Esophagus muscularis mucosa (tissue), 4 donors: ENCODE results near the gene PPP1R1B. TPM values are rescaled to one million over a fixed set of nuclear protein-coding genes. Genes with fewer than 3 reads are reported as not detected.

ENCODE experiments used
- DNase-seq: peaks from one replicate; pipeline ENCODE4 v3.0.0-alpha.2; 2017; ENCODE audit errors: extremely low spot score
- H3K27ac ChIP-seq, 4 donors: fragments of 200-600 bp; sonication (generic); replicated peaks in 1 of 4; 1 replicate in 3 of 4; 2 replicates in 1 of 4; pipeline ENCODE4 v1.5.1; 2016 to 2019; ENCODE audit warnings: mild to moderate bottlenecking in 1 of 4
- H3K27me3 ChIP-seq, 4 donors: fragments of 200-600 bp; sonication (generic); one replicate each; pipeline versions ENCODE4 v1.5.1 to v1.6.0; 2016 to 2019
- H3K36me3 ChIP-seq, 4 donors: fragments of 200-600 bp; sonication (generic); one replicate each; pipeline ENCODE4 v1.5.1; 2016 to 2019
- H3K4me1 ChIP-seq, 4 donors: fragments of 200-600 bp; sonication (generic); one replicate each; pipeline ENCODE4 v1.5.1; 2016 to 2019
- H3K4me3 ChIP-seq, 4 donors: fragments of 200-600 bp; sonication (generic); 1 replicate in 2 of 4; 2 replicates in 2 of 4; pipeline ENCODE4 v1.5.1; 2016 to 2019; ENCODE audit warnings: mild to moderate bottlenecking in 4 of 4, moderate library complexity in 1 of 4
- H3K9me3 ChIP-seq, 4 donors: fragments of 200-600 bp; sonication (generic); 1 replicate in 3 of 4; 2 replicates in 1 of 4; pipeline ENCODE4 v1.5.1; 2016 to 2019
- EP300 ChIP-seq: sonication (generic); formaldehyde crosslinking; IDR thresholded peaks from one replicate; pipeline ENCODE4 v1.6.1; 2017; ENCODE audit warnings: antibody characterized with exemption
- POLR2A ChIP-seq: fragments of 450-650 bp; IDR thresholded peaks from one replicate; pipeline ENCODE4 v1.6.1; 2017; ENCODE audit warnings: antibody characterized with exemption, moderate library complexity, mild to moderate bottlenecking, low read depth
- POLR2AphosphoS5 ChIP-seq, 2 donors: sonication (generic); formaldehyde crosslinking; IDR thresholded peaks; one replicate each; pipeline ENCODE4 v1.6.1; 2017; ENCODE audit warnings: antibody characterized with exemption in 2 of 2
- whole genome bisulfite sequencing: methylation state at CpG from one replicate; pipeline ENCODE4 v1.1.5; 2018; 5-methylcytosine and 5-hydroxymethylcytosine counted together
- intact Hi-C: fragments of 100-400 bp; cut with DNase I; formaldehyde crosslinking; loops from one replicate; pipeline ENCODE4 v1.15.1; 2023
- total RNA-seq, 4 donors: library from RNA; depleted of rRNA; stranded (reverse); fragments of >200 nt; gene quantifications; one replicate each; pipeline versions ENCODE4 v1.1.0 to v1.2.1, GENCODE V29; 2016
- TF ChIP-seq, protein P1 (sequence below), 3 experiments: fragments of 200-600 bp in 2 of 3; fragments of 450-650 bp in 1 of 3; sonication (generic) in 2 of 3; IDR thresholded peaks; one replicate each; pipeline ENCODE4 v1.5.1; 2017 to 2019; ENCODE audit warnings: antibody characterized with exemption in 3 of 3, mild to moderate bottlenecking in 2 of 3, moderate library complexity in 1 of 3

PPP1R1B gene
- total RNA-seq, 4 donors from 2014 or later, result 4.9 to 14.8 (median 9.8) TPM

DNA sequence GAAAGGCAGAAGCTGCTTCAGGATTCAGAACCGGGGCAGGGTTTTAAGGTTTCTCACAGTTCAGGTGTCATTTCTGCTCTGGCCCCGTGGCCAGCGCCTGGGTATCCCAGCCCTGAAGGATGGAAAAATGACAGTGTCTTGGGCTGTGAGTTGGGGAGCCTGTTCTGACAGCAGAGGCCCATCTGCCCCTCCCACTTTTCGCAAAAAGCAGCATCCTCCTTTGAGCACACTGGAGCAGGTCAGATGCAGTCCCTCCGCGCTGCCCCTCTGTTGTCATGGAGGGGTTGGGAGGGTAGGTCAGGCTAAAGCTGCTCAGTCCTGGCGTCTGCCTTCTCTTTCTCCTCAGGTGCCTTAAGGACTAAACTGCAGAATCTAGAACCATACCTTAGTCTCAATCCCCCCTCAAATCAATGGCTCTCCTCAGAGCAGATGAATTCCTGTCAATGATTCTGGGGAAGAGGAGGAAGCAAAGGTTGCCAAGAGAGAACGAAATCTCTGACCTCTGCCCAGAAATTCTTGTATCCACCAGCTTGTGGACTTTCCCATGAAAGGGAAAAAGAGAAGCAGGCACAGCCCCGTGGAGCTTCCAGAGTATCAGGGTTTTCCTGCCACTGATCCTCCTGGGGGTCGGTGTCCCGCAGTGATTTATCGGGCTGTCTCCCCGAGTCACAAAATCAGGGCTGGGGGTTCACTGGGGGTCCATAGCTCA lies 26.3 kb upstream of the PPP1R1B start:
- DNase-seq, result no peak
- H3K27ac ChIP-seq, result no peak overlapping the region
- no peak overlapping the region for H3K4me3 ChIP-seq
- 9% methylated on average over 3 of the region's 13 CpGs for WGBS
- intact Hi-C loops, result no loop called here
- no peaks in the 10 kb centered on the region for H3K36me3 ChIP-seq
- peaks cover 4 to 100% (median 95%) of the 10 kb centered on the region in 4 donors for H3K27me3 ChIP-seq
- TF ChIP-seq, protein P1, sequence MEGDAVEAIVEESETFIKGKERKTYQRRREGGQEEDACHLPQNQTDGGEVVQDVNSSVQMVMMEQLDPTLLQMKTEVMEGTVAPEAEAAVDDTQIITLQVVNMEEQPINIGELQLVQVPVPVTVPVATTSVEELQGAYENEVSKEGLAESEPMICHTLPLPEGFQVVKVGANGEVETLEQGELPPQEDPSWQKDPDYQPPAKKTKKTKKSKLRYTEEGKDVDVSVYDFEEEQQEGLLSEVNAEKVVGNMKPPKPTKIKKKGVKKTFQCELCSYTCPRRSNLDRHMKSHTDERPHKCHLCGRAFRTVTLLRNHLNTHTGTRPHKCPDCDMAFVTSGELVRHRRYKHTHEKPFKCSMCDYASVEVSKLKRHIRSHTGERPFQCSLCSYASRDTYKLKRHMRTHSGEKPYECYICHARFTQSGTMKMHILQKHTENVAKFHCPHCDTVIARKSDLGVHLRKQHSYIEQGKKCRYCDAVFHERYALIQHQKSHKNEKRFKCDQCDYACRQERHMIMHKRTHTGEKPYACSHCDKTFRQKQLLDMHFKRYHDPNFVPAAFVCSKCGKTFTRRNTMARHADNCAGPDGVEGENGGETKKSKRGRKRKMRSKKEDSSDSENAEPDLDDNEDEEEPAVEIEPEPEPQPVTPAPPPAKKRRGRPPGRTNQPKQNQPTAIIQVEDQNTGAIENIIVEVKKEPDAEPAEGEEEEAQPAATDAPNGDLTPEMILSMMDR (IDR thresholded peaks at IDR 0.05), result no peak
- TF ChIP-seq EP300 (no peak), POLR2A (no peak), POLR2AphosphoS5 (IDR thresholded peaks at IDR 0.05) (no peak)
- H3K9me3 ChIP-seq, result no peaks in the 10 kb centered on the region
- peaks cover 30 to 56% (median 46%) of the 10 kb centered on the region in 4 donors for H3K4me1 ChIP-seq

DNA sequence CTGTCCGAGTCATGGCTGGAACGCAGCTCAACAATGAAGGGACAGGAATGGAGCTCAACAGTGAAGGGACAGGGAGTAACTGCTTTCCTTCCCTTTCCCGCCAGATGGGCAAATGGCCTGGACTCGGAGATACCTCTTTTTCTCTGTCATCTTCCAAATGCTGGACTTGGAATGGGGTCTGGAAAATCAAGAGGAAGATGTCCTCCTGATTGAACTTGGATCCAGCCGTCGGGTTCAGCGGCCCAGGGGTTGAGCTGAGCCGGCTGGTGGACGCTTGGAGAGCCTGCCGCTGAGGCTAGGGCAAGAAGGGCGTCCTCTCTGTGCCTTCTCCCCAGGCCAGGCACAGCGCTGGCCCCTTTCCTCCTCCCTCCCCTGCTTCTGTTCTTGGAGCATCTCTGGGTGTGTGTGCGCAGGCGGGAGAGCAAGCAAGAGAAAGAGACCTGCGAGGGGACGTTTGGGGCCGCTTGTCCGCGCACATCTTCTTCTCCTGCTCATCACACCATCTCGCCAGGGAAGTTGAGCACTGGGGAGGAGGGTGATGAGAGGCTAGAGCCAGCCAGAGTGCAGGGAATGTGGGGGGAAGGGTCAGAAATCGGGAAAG lies 25.7 kb upstream of the PPP1R1B start:
- peaks cover 5 to 100% (median 96%) of the 10 kb centered on the region in 4 donors for H3K27me3 ChIP-seq
- H3K36me3 ChIP-seq, result no peaks in the 10 kb centered on the region
- H3K4me1 ChIP-seq, result peaks cover 36 to 62% (median 52%) of the 10 kb centered on the region in 4 donors

DNA sequence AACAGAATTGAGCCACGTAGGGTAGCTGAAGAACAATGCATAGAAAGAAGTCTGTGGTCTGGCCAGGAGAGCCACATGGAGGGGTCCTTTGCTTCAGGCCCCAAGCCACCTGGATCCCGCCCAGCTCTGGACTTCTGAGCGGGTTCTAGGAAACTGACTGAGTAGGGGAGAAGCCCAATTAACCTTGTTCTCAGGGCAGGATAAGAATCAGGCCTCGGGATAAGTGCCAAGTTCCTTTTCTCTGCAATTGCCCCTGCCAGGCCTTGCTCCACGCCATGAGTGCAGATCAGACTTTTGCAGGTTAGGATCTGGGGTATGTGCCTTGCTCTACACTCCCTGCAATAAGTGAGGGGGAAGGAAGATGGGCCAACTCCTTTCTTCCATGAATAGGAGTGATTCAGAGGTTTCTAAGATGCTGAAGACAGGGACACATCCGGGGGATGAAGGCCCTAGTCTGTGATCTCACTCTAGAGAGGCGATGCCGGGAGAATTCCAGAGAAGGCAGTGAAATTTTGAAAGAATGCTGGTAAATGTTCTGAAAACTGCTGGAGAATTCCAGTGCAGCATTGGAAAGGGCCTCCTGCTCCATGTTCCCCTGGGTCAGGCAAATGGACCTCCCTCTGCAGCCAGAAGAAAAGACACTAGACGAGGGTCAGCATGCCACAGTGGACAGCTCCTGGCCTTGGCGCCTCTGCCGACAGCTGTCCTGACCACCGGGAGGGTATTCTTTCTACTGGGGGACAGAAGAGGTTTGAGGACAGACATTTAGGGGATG lies 24.8 kb upstream of the PPP1R1B start:
- TF ChIP-seq POLR2AphosphoS5 (IDR thresholded peaks at IDR 0.05), result no peak
- TF ChIP-seq, protein P1 (IDR thresholded peaks at IDR 0.05), result no peak
- no peak for TF ChIP-seq POLR2A
- TF ChIP-seq EP300, result no peak

More for the DNA sequence above, 25.7 kb upstream of the PPP1R1B start:
- no peak for DNase-seq
- intact Hi-C loops, result no loop called here
- H3K4me3 ChIP-seq, result no peak overlapping the region
- no peaks in the 10 kb centered on the region for H3K9me3 ChIP-seq
- WGBS, result 17% methylated on average over 13 of the region's 21 CpGs
- H3K27ac ChIP-seq, result no peak overlapping the region
- TF ChIP-seq EP300 (no peak), POLR2A (no peak), POLR2AphosphoS5 (IDR thresholded peaks at IDR 0.05) (no peak)
- TF ChIP-seq, protein P1 (IDR thresholded peaks at IDR 0.05), result no peak

DNA sequence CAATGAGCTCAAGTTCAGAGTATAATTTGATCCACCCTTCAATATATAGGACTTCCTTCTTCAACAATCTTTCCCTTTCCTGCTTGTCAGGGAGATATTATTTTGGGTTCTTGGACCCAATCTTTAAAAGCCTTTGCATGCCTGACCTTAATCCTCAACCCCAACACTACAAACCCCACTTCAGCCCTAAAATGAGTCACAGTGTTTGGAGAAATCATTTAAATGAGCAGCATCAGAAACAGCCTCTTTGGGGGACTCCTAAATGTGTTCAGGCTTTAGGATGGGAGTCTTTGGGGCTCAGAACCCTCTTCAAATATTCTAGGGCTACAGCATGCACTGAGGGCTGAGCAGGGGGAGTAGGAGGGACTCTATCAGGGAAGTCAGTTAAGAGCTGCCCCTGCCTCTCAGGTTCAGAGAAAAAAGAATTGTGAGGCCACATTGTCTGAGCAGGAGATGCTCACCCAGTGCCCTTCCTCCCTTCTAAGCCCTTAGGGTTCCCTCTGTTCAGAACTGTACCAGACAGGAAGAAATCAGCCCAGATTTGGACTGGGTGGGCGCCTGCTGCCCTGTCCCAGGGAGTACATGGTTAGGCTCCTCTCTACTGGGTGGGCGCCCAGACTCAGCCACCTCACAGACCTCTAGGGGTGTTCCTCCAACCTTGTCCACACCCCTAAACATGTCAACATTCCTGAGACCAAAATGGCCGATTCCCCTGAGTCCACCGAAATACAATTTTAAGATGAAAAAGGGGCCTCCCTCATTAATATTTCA lies 24.0 kb upstream of the PPP1R1B start:
- H3K27me3 ChIP-seq, result peaks cover 7 to 100% (median 96%) of the 10 kb centered on the region in 4 donors
- intact Hi-C loops, result no loop called here
- 54% methylated on average over 4 of the region's 4 CpGs for WGBS

More for the DNA sequence above, 24.8 kb upstream of the PPP1R1B start:
- H3K27me3 ChIP-seq, result peaks cover 7 to 100% (median 96%) of the 10 kb centered on the region in 4 donors
- WGBS, result 38% methylated on average over 10 of the region's 12 CpGs
- H3K27ac ChIP-seq, result no peak overlapping the region
- H3K36me3 ChIP-seq, result no peaks in the 10 kb centered on the region
- intact Hi-C loops, result no loop called here
- no peaks in the 10 kb centered on the region for H3K9me3 ChIP-seq
- peaks cover 44 to 64% (median 55%) of the 10 kb centered on the region in 4 donors for H3K4me1 ChIP-seq
- no peak overlapping the region for H3K4me3 ChIP-seq
- no peak for DNase-seq

More for the DNA sequence above, 24.0 kb upstream of the PPP1R1B start:
- H3K4me3 ChIP-seq, result no peak overlapping the region
- no peak for DNase-seq
- no peak for TF ChIP-seq EP300
- TF ChIP-seq, protein P1 (IDR thresholded peaks at IDR 0.05), result no peak
- no peak for TF ChIP-seq POLR2AphosphoS5 (IDR thresholded peaks at IDR 0.05)
- no peak for TF ChIP-seq POLR2A
- H3K4me1 ChIP-seq, result peaks cover 46 to 65% (median 59%) of the 10 kb centered on the region in 4 donors
- no peak overlapping the region for H3K27ac ChIP-seq
- H3K9me3 ChIP-seq, result no peaks in the 10 kb centered on the region
- H3K36me3 ChIP-seq, result no peaks in the 10 kb centered on the region
